OCI-M2 (cell line): ENCODE measurements around the gene RWDD1.

ENCODE experiments used
- DNase-seq: peaks from one replicate; lab custom pipeline; 2025; ENCODE audit not compliant: unreplicated experiment; lab: John Stamatoyannopoulos, UW

RWDD1 gene, protein sequence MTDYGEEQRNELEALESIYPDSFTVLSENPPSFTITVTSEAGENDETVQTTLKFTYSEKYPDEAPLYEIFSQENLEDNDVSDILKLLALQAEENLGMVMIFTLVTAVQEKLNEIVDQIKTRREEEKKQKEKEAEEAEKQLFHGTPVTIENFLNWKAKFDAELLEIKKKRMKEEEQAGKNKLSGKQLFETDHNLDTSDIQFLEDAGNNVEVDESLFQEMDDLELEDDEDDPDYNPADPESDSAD

DNA sequence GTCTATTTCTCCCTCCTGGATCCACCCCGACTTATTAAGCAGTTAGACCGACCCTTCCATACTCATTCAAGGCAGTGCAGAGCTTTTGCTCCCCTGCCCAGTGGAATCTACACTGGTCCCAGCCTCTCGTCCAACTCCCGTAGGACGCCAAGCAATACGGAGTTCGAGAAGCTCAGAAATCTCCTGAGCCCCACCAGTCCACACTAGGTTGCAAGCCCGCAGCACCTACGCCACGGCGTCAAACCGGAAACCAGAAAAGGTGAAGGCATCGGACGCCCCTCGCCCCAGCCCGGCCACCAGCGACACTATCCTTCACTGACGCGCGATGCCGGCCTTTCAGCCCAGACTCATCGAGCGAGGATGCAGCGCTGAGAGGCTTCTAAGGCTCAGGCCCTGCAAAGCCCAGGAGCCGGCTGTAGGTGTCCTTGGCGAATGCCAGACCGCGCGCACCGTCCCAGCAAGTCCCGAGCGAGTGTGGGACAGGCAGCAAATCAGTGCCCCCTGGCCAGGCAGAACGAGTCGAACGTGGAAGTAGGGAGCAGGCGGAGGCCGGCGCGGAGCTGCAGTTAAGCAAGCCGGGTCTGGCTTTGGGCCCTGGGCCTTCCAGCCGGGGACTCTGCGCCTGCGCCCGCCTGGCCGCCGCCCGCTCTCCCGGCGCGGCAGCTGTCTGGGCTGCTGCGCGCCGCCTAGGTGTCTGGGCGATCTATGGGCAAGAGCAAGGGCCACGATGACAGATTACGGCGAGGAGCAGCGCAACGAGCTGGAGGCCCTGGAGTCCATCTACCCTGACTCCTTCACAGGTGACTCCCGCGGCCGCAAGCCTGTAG lies at the start of gene RWDD1:
TSS of gene RWDD1 (plus strand) at position 649 of the 827 bp plus-strand sequence. CDS start at position 728, 79 bp downstream.
- peak; percentile 82 for DNase-seq

- no peak for DNase-seq
Observed at GRCh38 chr6:116522896-116523295, 48.4 kb upstream of the RWDD1 start.

- DNase-seq = no peak
Observed at GRCh38 chr6:116524236-116524635, 47.1 kb upstream of the RWDD1 start.

- no peak for DNase-seq
Observed at GRCh38 chr6:116528133-116528532, 43.2 kb upstream of the RWDD1 start.

GRCh38 chr6:116528780-116529179 lies 42.5 kb upstream of the RWDD1 start:
- DNase-seq = no peak

GRCh38 chr6:116529466-116530290 lies 41.6 kb upstream of the RWDD1 start:
- DNase-seq = no peak

GRCh38 chr6:116530436-116530835 lies 40.9 kb upstream of the RWDD1 start:
- DNase-seq = no peak

DNA sequence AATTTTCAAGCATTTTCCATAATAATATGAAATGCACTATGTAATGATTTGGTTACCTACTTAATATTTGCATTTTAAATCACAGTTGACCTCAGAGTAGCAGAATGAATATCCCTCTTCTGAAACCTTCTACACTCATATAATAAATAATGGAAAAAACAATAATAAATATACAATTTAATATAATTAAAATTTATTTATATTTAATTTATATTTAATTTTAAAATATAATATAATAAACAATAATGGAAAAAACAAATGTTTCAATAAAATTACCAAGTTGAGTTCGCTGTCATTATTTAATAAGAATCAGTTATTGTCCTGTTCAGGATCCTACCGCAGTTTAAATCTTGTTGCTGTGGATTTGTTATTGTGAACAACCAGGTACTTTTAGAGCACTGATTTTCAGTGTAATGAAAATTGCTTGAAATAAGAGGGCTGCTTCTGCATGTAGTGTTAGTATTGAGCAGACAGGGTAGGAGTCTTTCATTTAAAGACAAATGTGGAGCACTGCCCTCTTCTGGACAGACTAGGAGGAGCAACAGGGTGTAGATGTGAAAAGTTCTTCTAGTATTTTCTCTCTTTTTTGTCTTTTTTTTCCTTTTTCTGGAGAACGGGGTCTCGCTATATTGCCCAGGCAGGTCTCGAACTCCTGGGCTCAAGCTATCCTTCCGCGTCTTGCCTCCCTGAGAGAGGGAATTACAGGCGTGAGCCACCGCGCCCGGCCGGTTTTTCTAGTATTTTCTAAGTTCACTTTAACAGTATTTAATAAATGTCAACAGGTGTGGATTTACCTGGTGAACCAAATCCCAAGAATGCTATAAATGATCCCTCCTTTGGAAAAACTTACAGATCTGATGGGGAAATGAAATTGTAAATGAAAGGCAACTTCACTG lies 39.4 kb upstream of the RWDD1 start:
- no peak for DNase-seq

DNA sequence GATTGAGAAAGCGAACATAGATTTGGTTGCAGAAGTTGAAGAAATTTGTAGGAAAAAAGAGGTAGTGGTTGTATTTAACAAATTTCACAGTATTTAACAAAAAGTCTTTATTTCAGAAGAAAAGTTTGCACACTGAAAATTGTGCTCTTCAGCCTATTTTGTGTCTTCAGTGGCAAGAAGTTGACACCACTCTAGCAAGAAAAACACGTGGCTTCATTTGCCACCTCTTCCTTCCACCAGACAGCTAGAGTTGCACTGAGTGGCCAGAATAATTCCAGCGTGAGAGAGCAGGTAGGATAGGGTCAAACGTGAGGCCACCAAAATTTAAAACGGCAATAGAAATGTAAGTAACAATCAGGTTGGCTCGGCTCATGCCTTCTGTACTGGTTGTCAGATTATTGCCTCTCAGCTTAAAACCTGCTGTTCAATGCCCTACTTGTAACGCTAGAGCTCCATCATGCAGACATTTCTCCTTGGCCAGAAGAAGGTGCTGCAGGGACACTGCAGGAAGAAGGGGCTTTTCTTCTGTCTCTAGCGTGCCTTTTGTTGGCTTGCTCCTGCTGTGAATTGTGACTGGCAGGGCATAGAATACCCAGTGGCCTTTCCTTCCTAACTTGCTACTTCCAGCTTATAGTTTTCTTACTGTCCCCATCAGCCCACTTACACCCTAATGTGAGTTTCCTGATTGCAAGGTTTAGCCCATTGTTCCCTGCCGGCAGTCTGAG lies 37.9 kb upstream of the RWDD1 start:
- DNase-seq = no peak

DNA sequence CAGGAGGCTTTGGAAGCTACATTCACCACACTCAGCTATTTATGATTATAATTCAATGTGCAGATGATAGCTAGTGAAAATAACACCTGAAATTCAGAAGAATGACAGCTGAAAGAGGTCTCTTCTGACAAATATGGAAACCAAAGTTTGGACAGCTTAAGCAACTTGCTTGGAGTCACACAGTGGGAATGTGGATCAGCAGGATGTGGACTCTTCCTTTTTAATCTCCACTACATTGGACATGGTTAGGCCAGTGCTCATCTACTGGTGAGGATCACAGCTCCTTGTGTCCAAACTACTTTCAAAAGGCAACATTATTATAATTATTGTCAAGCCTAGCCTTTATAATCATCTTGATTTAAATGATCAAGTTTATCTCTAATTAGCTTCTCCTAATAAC lies 36.2 kb upstream of the RWDD1 start:
- no peak for DNase-seq

DNA sequence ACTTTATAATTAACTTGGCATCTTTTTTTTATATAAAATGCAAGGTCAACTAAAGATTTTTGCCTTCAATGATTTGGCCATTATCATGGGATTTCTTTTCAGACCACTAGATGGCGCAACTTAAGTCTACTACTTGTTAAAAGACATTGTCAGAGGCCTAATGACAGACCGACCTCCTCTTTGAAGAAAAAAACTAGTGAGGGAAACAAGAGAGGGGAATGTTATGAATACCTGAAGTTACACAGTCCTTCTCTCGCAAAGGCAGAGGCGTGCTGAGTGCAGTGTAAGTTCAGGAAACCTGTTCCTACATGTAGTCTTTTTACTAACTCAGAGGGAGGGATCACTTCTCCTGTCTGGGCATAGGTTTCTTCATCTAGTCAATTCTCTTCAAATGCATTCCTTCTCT lies 35.1 kb upstream of the RWDD1 start:
- peak; percentile 39 for DNase-seq

DNA sequence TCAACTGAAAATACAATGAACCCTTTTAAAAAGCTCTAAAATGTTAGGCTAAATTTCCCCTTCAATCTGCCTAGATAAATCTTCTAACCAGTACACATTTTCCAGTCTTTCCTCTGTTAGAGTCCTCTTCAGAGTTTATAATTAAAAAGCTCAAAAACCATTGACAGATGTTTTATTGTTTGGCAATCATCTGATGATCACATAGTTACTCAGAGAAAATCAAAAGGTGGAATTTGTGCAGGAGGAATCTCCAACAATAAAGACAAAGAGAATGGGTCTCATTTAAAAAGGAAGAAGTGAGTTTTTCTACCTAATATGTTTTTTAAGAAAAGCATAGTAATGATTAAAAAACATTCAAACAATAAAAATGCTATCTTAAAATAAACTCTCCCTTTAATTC lies 28.9 kb upstream of the RWDD1 start:
- DNase-seq = no peak

GRCh38 chr6:116543149-116543548 lies 28.2 kb upstream of the RWDD1 start:
- no peak for DNase-seq

DNA sequence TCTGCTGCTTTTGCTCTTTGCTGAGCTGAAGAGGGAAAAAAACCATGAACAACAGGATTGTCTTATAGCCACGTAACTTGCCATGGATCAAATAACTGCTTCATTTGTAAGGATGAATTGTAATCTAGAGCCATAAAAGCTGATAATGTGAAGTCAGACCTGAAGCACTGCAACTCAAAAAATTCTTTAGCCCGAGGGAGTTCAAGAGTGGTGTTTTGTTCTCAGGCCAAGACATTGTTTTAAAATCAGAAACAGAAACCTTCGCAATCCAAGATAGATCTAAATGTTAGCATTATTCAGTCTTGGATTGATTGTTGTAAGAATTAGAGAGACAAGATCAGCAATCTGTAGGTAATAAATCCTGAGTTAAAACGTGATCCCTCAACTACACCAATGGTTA lies 25.7 kb upstream of the RWDD1 start, which contains the start of gene TRAPPC3L:
TSS of gene TRAPPC3L (minus strand) at position 34 of the 400 bp plus-strand sequence. CDS start 170 bp downstream, outside the sequence.
- no peak for DNase-seq

- no peak for DNase-seq
Observed at GRCh38 chr6:116547358-116547757, 23.9 kb upstream of the RWDD1 start.

DNA sequence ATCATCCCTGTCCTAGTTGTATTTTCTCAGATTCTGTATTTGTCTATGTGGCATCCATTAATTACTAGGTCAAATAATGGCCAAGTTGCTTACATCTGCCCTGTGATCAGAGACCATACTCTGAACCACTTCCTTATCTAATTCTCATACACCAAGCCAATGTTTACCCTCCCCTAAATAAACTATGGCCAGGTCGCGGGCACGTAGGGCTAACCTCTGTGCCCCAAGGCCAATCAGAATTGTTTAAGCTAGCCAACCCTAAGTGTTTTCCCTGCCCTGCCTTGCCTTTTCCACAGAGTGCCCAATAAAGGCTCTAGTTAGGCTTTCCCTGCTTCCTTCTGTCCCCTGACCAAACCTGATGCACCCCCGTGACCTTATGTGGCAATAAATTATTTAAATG lies 20.5 kb upstream of the RWDD1 start:
- no peak for DNase-seq

- no peak for DNase-seq
Observed at GRCh38 chr6:116553451-116553850, 17.9 kb upstream of the RWDD1 start, which contains the start of gene CALHM4. Gene CALHM4, plus strand, starts transcription at chr6:116553751. Its CDS starts 43 bp downstream, at chr6:116553794.

GRCh38 chr6:116556065-116556464 lies 15.2 kb upstream of the RWDD1 start:
- DNase-seq = no peak

DNA sequence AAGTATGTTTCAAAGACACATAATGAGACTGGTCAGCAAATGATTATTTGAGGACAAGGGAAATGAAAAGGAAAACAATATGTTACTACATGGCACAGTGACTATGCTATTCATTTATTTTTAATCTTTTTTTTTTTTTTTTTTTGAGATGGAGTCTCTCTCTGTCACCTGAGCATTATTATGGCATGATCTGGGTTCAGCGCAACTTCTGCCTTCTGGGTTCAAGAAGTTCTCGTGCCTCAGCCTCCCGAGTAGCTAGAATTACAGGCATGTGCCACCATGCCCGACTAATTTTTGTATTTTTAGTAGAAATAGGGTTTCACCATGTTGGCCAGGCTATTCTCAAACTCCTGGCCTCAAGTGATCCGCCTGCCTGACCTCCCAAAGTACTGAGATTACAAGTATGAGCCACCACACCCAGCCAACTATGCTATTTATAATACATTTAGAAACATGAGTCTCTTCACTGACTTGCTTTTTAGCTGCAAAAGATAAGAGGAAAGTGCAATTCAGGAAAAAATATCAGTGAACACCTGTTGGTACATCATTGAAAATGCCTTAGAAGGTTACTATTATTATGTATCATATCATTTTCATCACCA lies 14.4 kb upstream of the RWDD1 start:
- DNase-seq = no peak
